Endothelial cell of umbilical vein (primary cell): ENCODE measurements around the gene ATXN1.

Source experiments
- CTCF ChIP-seq, 2 donors: IDR thresholded peaks; 1 replicate in 1 of 2; 2 replicates in 1 of 2; pipeline ENCODE4 v1.5.1; 2011; ENCODE audit warnings: low read length in 2 of 2, mild to moderate bottlenecking in 2 of 2, moderate library complexity in 2 of 2, control low read depth in 1 of 2, inconsistent platforms in 1 of 2, low read depth in 1 of 2; ENCODE audit not compliant: insufficient read depth in 1 of 2; ENCODE audit errors: extremely low read depth in 1 of 2
- EZH2 ChIP-seq: IDR thresholded peaks from 2 replicates; pipeline ENCODE4 v1.6.1; 2012; ENCODE audit warnings: borderline replicate concordance, low read depth, mild to moderate bottlenecking, moderate library complexity, low read length, inconsistent platforms; ENCODE audit not compliant: severe bottlenecking
- JUN ChIP-seq: IDR thresholded peaks from 2 replicates; pipeline ENCODE4 v1.6.1; 2011; ENCODE audit warnings: borderline replicate concordance, low read depth; ENCODE audit not compliant: insufficient read length, insufficient read depth
- POLR2A ChIP-seq: IDR thresholded peaks from 2 replicates; pipeline ENCODE4 v1.6.1; 2012; ENCODE audit warnings: low read depth, mild to moderate bottlenecking, control low read depth, low read length
- POLR2AphosphoS5 ChIP-seq: IDR thresholded peaks from 2 replicates; pipeline ENCODE4 v1.6.1; 2012; ENCODE audit warnings: low read depth, mild to moderate bottlenecking, control low read depth, low read length, moderate library complexity; ENCODE audit not compliant: insufficient read depth

- TF ChIP-seq POLR2AphosphoS5 (no peak), POLR2A (no peak), CTCF (IDR thresholded peaks at IDR 0.05; ENCODE audit: extremely low read depth in 1 of 2, insufficient read depth in 1 of 2, low read depth in 1 of 2, low read length in 2 of 2) (no peak), JUN (no peak), EZH2 (no peak)
Observed at GRCh38 chr6:16475494-16475781, 285.8 kb downstream of the ATXN1 start.
